Endothelial cell of umbilical vein (primary cell): ENCODE measurements around the gene HEATR1. TPM values are rescaled to one million over a fixed set of nuclear protein-coding genes. Genes with fewer than 3 reads are reported as not detected.

Experiments used
- BruUV-seq: library from RNA; stranded (reverse); fragments of 400-500 nt; replicated peaks from 2 replicates; lab custom pipeline; 2021; lab: Mats Ljungman, UMichigan
- CTCF ChIA-PET: fragments of 300-600, 350-600 bp; sonication (Branson Sonifier 250); formaldehyde crosslinking; loops from one replicate; lab custom pipeline; 2021; ENCODE audit warnings: antibody characterized with exemption, inconsistent platforms; lab: Charles Lee
- POLR2A ChIA-PET: fragments of 300-600, 350-600 bp; sonication (Branson Sonifier 250); formaldehyde crosslinking; loops from one replicate; lab custom pipeline; 2021; ENCODE audit warnings: antibody characterized with exemption, inconsistent platforms; lab: Charles Lee
- DNase-seq: peaks from one replicate; pipeline ENCODE4 v3.0.0-alpha.2; 2011; ENCODE audit warnings: low read depth, low spot score
- FAIRE-seq: peaks from 2 replicates; lab custom pipeline; 2011; peaks lifted over from hg19 to GRCh38; lab: Jason Lieb, UNC
- H2AFZ ChIP-seq: 2 replicates; pipeline ENCODE4 v1.6.0; 2012; ENCODE audit warnings: low read depth, low read length, control low read depth, inconsistent platforms
- H3K27ac ChIP-seq: 2 replicates; pipeline ENCODE4 v1.5.1; 2011; ENCODE audit warnings: low read depth, mild to moderate bottlenecking, control low read depth, low read length, moderate library complexity; ENCODE audit not compliant: insufficient read depth
- H3K27me3 ChIP-seq, 2 experiments: 2 replicates each; pipeline versions ENCODE4 v1.6.0 to v1.6.1; 2011; ENCODE audit warnings: low read length in 2 of 2, mixed read lengths in 1 of 2; ENCODE audit not compliant: control insufficient read depth in 2 of 2, insufficient read depth in 2 of 2
- H3K36me3 ChIP-seq, 2 experiments: 2 replicates in 1 of 2; 3 replicates in 1 of 2; pipeline ENCODE4 v1.5.1; 2011; ENCODE audit warnings: low read length in 2 of 2, mild to moderate bottlenecking in 1 of 2, moderate library complexity in 1 of 2; ENCODE audit not compliant: control insufficient read depth in 2 of 2, insufficient read depth in 2 of 2; ENCODE audit errors: extremely low read depth in 1 of 2
- H3K4me1 ChIP-seq: 3 replicates; pipeline ENCODE4 v1.5.1; 2011; ENCODE audit warnings: mild to moderate bottlenecking, low read length; ENCODE audit not compliant: control insufficient read depth, insufficient read depth; ENCODE audit errors: extremely low read depth
- H3K4me2 ChIP-seq: 2 replicates; pipeline ENCODE4 v1.6.1; 2011; ENCODE audit warnings: low read length, control low read depth, mixed read lengths; ENCODE audit not compliant: insufficient read depth
- H3K4me3 ChIP-seq, 3 experiments: fragments of 200-600 bp in 1 of 3; sonication (generic), shearing (Covaris generic) in 1 of 3; replicated peaks in 1 of 3; 2 replicates each; pipeline ENCODE4 v1.5.1; 2011 to 2016; ENCODE audit warnings: control low read depth in 3 of 3, low read length in 3 of 3, mild to moderate bottlenecking in 2 of 3, inconsistent platforms in 1 of 3, low read depth in 1 of 3, moderate library complexity in 1 of 3; ENCODE audit not compliant: insufficient read depth in 1 of 3
- H3K79me2 ChIP-seq: 2 replicates; pipeline ENCODE4 v1.6.0; 2012; ENCODE audit warnings: low read length, inconsistent platforms; ENCODE audit not compliant: control insufficient read depth, insufficient read depth
- H3K9ac ChIP-seq: replicated peaks from 2 replicates; pipeline ENCODE3; 2011; ENCODE audit warnings: low read length, control low read depth; ENCODE audit not compliant: insufficient read depth; ENCODE audit errors: extremely low read depth
- H3K9me1 ChIP-seq: replicated peaks from 3 replicates; pipeline ENCODE4 v1.6.0; 2011; ENCODE audit warnings: mild to moderate bottlenecking, low read length; ENCODE audit not compliant: control insufficient read depth, insufficient read depth; ENCODE audit errors: extremely low read depth
- H3K9me3 ChIP-seq: replicated peaks from 2 replicates; pipeline ENCODE4 v1.5.1; 2012; ENCODE audit warnings: low read length, inconsistent platforms; ENCODE audit not compliant: control insufficient read depth, insufficient read depth
- H4K20me1 ChIP-seq: replicated peaks from 2 replicates; pipeline ENCODE3; 2011; ENCODE audit warnings: mild to moderate bottlenecking, low read length; ENCODE audit not compliant: control insufficient read depth, insufficient read depth; ENCODE audit errors: extremely low read depth
- FOS ChIP-seq: IDR thresholded peaks from 2 replicates; pipeline ENCODE4 v1.6.1; 2011; ENCODE audit warnings: mild to moderate bottlenecking, low read length, moderate library complexity, borderline replicate concordance; ENCODE audit not compliant: insufficient read depth
- GATA2 ChIP-seq: IDR thresholded peaks from 2 replicates; pipeline ENCODE4 v1.7.0; 2011; ENCODE audit warnings: low read depth, mild to moderate bottlenecking, moderate library complexity, mixed read lengths, low read length; ENCODE audit not compliant: insufficient read length, insufficient read depth
- JUN ChIP-seq: IDR thresholded peaks from 2 replicates; pipeline ENCODE4 v1.6.1; 2011; ENCODE audit warnings: borderline replicate concordance, low read depth; ENCODE audit not compliant: insufficient read length, insufficient read depth
- MYC ChIP-seq: IDR thresholded peaks from one replicate; pipeline ENCODE4 v1.6.1; 2011; ENCODE audit warnings: mild to moderate bottlenecking, low read depth, low read length
- POLR2A ChIP-seq: IDR thresholded peaks from 2 replicates; pipeline ENCODE4 v1.6.1; 2012; ENCODE audit warnings: low read depth, mild to moderate bottlenecking, control low read depth, low read length
- dilution Hi-C: fragments of 300-500 bp; cut with MboI; formaldehyde crosslinking; loops from one replicate; pipeline ENCODE4 v1.15.0; 2019; ENCODE audit warnings: low sequenced_read_pairs; ENCODE audit not compliant: extremely low pct_ligation_motif_present
- intact Hi-C: fragments of 100-400 bp; cut with micrococcal nuclease; formaldehyde crosslinking; loops from one replicate; pipeline ENCODE4 v1.10.0; 2022
- polyA plus RNA-seq, 4 experiments: library from polyadenylated mRNA; depleted of rRNA in 3 of 4; stranded (reverse) in 3 of 4; unstranded in 1 of 4; fragments of >200 nt; gene quantifications; 2 replicates each; pipeline versions ENCODE4 v1.2.1 to v1.2.3, GENCODE V29; 2011 to 2012; ENCODE audit warnings: missing spikeins in 1 of 4
- total RNA-seq: library from RNA; stranded (reverse); gene quantifications from 2 replicates; pipeline ENCODE4 v1.2.3, GENCODE V29; 2021
- TF ChIP-seq, protein P1 (sequence below): IDR thresholded peaks from 2 replicates; pipeline ENCODE4 v1.6.1; 2011; ENCODE audit not compliant: insufficient read depth, insufficient read length
- TF ChIP-seq, protein P2 (sequence below), 2 donors: IDR thresholded peaks; 1 replicate in 1 of 2; 2 replicates in 1 of 2; pipeline ENCODE4 v1.5.1; 2011; ENCODE audit warnings: low read length in 2 of 2, mild to moderate bottlenecking in 2 of 2, moderate library complexity in 2 of 2, control low read depth in 1 of 2, inconsistent platforms in 1 of 2, low read depth in 1 of 2; ENCODE audit not compliant: insufficient read depth in 1 of 2; ENCODE audit errors: extremely low read depth in 1 of 2

The HEATR1 gene
- total and polyA plus RNA-seq, 2 donors (not counting 3 experiments of a cell fraction or from before 2014, with no cell fraction given) = 8.4 to 62.0 TPM

DNA sequence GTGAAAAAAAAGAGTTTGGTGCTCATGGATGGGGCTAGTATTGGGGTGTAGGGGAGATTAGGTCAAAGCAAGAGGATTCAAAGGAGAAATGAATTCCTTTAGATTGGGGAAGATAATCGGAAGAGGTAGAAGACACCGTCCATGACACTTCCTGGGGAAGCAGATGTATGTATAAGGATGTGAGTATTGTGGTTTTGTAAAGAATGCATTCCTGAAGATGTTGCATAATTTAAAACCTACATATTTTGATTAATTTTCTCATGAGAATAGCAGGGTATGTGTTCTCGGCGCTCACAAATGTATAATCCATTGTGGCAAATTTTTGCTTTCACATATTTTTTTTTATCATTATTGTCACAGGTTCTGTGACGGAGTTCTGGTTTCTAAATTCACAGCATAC lies 86.0 kb downstream of the HEATR1 start:
- H2AFZ ChIP-seq = no peak overlapping the region
- no TSS peak for BruUV-seq
- no peaks in the 10 kb centered on the region for H3K9me1 ChIP-seq
- no peaks in the 10 kb centered on the region for H3K9me3 ChIP-seq
- intact Hi-C loops = no loop called here
- FAIRE-seq (no peak), DNase-seq (no peak)
- TF ChIP-seq GATA2 = no peak
- TF ChIP-seq MYC = no peak
- TF ChIP-seq, protein P1, sequence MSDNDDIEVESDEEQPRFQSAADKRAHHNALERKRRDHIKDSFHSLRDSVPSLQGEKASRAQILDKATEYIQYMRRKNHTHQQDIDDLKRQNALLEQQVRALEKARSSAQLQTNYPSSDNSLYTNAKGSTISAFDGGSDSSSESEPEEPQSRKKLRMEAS = no peak
- TF ChIP-seq JUN = no peak
- TF ChIP-seq, protein P2, sequence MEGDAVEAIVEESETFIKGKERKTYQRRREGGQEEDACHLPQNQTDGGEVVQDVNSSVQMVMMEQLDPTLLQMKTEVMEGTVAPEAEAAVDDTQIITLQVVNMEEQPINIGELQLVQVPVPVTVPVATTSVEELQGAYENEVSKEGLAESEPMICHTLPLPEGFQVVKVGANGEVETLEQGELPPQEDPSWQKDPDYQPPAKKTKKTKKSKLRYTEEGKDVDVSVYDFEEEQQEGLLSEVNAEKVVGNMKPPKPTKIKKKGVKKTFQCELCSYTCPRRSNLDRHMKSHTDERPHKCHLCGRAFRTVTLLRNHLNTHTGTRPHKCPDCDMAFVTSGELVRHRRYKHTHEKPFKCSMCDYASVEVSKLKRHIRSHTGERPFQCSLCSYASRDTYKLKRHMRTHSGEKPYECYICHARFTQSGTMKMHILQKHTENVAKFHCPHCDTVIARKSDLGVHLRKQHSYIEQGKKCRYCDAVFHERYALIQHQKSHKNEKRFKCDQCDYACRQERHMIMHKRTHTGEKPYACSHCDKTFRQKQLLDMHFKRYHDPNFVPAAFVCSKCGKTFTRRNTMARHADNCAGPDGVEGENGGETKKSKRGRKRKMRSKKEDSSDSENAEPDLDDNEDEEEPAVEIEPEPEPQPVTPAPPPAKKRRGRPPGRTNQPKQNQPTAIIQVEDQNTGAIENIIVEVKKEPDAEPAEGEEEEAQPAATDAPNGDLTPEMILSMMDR (IDR thresholded peaks at IDR 0.05; ENCODE audit: extremely low read depth in 1 of 2, insufficient read depth in 1 of 2, low read depth in 1 of 2, low read length in 2 of 2) = no peak
- TF ChIP-seq FOS = no peak
- TF ChIP-seq POLR2A = no peak
- ChIA-PET CTCF (no interaction called here), POLR2A (no interaction called here)
- dilution Hi-C loops = no loop called here
- no peaks in the 10 kb centered on the region for H3K36me3 ChIP-seq
- no peak overlapping the region for H3K27ac ChIP-seq
- H3K4me2 ChIP-seq = no peak overlapping the region
- H3K27me3 ChIP-seq = peaks cover 0 to 5% of the 10 kb centered on the region in 2 experiments
- no peak overlapping the region for H3K9ac ChIP-seq
- no peak overlapping the region for H3K4me3 ChIP-seq
- H3K4me1 ChIP-seq = no peaks in the 10 kb centered on the region
- no peaks in the 10 kb centered on the region for H3K79me2 ChIP-seq
- no peaks in the 10 kb centered on the region for H4K20me1 ChIP-seq
